T-helper 1 cell treated with Interleukin-12 subunit alpha and Interleukin-12 subunit beta and Interleukin-4 antibody, amounts not matched to agents 30 μg/mL and 1 μg/mL, for 36 hours (primary cell): ENCODE measurements around the gene FBXO31.
"Not testable (repeated sequence)": the region's sequence is repeated elsewhere in the genome, so short reads cannot be mapped to it uniquely, and the experiment has no call there.

Experiments used
- H3K27ac Mint-ChIP-seq: one replicate; pipeline ENCODE4 v1.8.0; 2021; ENCODE audit warnings: mild to moderate bottlenecking, mixed read lengths
- H3K27me3 Mint-ChIP-seq: one replicate; pipeline ENCODE4 v1.8.0; 2021; ENCODE audit warnings: low read depth, mixed read lengths
- H3K36me3 Mint-ChIP-seq: one replicate; pipeline ENCODE4 v1.8.0; 2021; ENCODE audit warnings: low read depth, mixed read lengths
- H3K4me1 Mint-ChIP-seq: one replicate; pipeline ENCODE4 v1.8.0; 2021; ENCODE audit warnings: low read depth, mixed read lengths
- H3K4me3 Mint-ChIP-seq: one replicate; pipeline ENCODE4 v1.8.0; 2021; ENCODE audit warnings: mild to moderate bottlenecking, moderate library complexity, mixed read lengths
- H3K9me3 Mint-ChIP-seq: one replicate; pipeline ENCODE4 v1.8.0; 2021; ENCODE audit warnings: mixed read lengths

Gene FBXO31

GRCh38 chr16:87350681-87351319 lies 32.8 kb downstream of the FBXO31 start:
- Mint-ChIP-seq H3K4me1 (no peaks in the 10 kb centered on the region), H3K4me3 (no peak overlapping the region), H3K9me3 (no peaks in the 10 kb centered on the region), H3K27ac (no peak overlapping the region), H3K27me3 (no peaks in the 10 kb centered on the region), H3K36me3 (peaks cover 4% of the 10 kb centered on the region)

- Mint-ChIP-seq H3K4me3 (no peak overlapping the region), H3K4me1 (peaks cover 4% of the 10 kb centered on the region), H3K27ac (no peak overlapping the region), H3K27me3 (no peaks in the 10 kb centered on the region), H3K36me3 (peaks cover 10% of the 10 kb centered on the region), H3K9me3 (no peaks in the 10 kb centered on the region)
Observed at GRCh38 chr16:87350031-87350430, 33.5 kb downstream of the FBXO31 start.

- H3K36me3 Mint-ChIP-seq, result peaks cover 10% of the 10 kb centered on the region
- peaks cover 7% of the 10 kb centered on the region for H3K4me1 Mint-ChIP-seq
- no peak overlapping the region for H3K27ac Mint-ChIP-seq
- no peaks in the 10 kb centered on the region for H3K9me3 Mint-ChIP-seq
- H3K4me3 Mint-ChIP-seq, result no peak overlapping the region
- no peaks in the 10 kb centered on the region for H3K27me3 Mint-ChIP-seq
Observed at GRCh38 chr16:87348616-87349157, 34.9 kb downstream of the FBXO31 start.

GRCh38 chr16:87347932-87348615 lies 35.5 kb downstream of the FBXO31 start:
- Mint-ChIP-seq H3K27ac (peak overlapping the region; percentile 62), H3K27me3 (no peaks in the 10 kb centered on the region), H3K9me3 (no peaks in the 10 kb centered on the region), H3K4me1 (peaks cover 8% of the 10 kb centered on the region), H3K36me3 (peaks cover 11% of the 10 kb centered on the region), H3K4me3 (no peak overlapping the region)

GRCh38 chr16:87346517-87347060 lies 37.0 kb downstream of the FBXO31 start:
- Mint-ChIP-seq H3K27me3 (no peaks in the 10 kb centered on the region), H3K4me1 (peaks cover 9% of the 10 kb centered on the region), H3K4me3 (no peak overlapping the region), H3K9me3 (no peaks in the 10 kb centered on the region), H3K27ac (no peak overlapping the region), H3K36me3 (peaks cover 16% of the 10 kb centered on the region)

GRCh38 chr16:87345726-87346424 lies 37.7 kb downstream of the FBXO31 start:
- Mint-ChIP-seq H3K36me3 (peaks cover 16% of the 10 kb centered on the region), H3K9me3 (no peaks in the 10 kb centered on the region), H3K4me3 (peak overlapping the region; percentile 66), H3K4me1 (peaks cover 9% of the 10 kb centered on the region), H3K27ac (peak overlapping the region; percentile 91), H3K27me3 (no peaks in the 10 kb centered on the region)

GRCh38 chr16:87344931-87345631 lies 38.5 kb downstream of the FBXO31 start:
- no peaks in the 10 kb centered on the region for H3K9me3 Mint-ChIP-seq
- peak overlapping the region; percentile 67 for H3K4me3 Mint-ChIP-seq
- peaks cover 16% of the 10 kb centered on the region for H3K36me3 Mint-ChIP-seq
- H3K4me1 Mint-ChIP-seq, result peaks cover 9% of the 10 kb centered on the region
- no peaks in the 10 kb centered on the region for H3K27me3 Mint-ChIP-seq
- H3K27ac Mint-ChIP-seq, result peak overlapping the region; percentile 91

DNA sequence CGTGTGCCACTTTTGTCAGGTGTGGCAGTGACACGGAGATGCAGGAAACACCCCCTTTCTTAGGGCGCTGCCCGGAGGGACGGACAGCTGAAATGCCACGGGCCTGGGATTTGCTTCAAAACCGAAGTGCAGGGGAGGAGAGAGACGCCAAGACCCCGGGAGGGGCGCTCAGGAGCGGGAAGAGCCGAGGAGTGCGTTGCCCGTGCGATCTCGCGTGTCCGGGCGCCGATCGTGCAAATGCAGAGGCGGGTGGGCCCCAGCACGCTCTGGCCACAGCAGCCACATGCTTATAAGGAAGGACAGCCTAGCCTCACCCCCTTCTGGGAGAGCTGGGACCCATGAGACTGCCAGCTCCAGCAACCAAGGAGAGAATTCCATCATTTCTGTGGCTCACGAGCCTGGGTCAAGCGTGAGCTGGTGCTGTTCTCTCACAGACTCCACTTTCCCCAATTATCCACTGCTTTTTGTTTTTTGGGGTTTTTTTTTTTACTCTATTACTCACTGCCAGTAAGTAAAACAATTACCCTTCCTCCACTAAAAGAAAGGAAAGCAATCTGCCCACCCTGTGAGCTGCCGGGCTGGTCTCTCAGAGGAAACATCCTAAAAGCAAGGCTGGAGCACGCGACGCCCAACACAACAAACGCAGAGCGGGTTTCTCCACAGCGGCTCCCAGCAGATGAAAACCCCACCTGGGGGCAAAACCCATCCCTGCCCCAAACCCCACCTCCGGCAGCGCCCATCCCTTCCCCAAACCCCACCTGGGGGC lies 39.2 kb downstream of the FBXO31 start:
- H3K36me3 Mint-ChIP-seq, result peaks cover 16% of the 10 kb centered on the region
- no peaks in the 10 kb centered on the region for H3K9me3 Mint-ChIP-seq
- peak overlapping the region; percentile 30 for H3K4me3 Mint-ChIP-seq
- H3K27me3 Mint-ChIP-seq, result no peaks in the 10 kb centered on the region
- H3K27ac Mint-ChIP-seq, result peak overlapping the region; percentile 50
- H3K4me1 Mint-ChIP-seq, result peaks cover 9% of the 10 kb centered on the region

DNA sequence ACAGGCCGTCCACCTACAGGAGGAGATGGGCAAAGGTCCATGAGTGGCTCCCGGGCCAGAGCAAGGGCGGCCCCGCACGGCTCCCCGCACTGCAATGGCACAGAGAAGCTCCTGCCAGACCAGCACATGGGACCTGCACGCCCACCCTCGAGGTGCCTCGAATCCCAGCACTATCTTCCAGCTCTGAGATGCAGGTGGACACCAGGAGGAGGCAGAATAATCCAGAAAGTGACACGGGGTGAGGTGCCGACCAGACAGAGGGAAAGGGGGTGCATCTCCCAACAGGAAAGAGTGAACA lies 39.9 kb downstream of the FBXO31 start:
- Mint-ChIP-seq H3K27ac (peak overlapping the region; percentile 50), H3K4me1 (peaks cover 13% of the 10 kb centered on the region), H3K36me3 (peaks cover 16% of the 10 kb centered on the region), H3K27me3 (no peaks in the 10 kb centered on the region), H3K9me3 (no peaks in the 10 kb centered on the region), H3K4me3 (peak overlapping the region; percentile 30)

GRCh38 chr16:87342978-87343752 lies 40.4 kb downstream of the FBXO31 start:
- Mint-ChIP-seq H3K27me3 (no peaks in the 10 kb centered on the region), H3K27ac (peak overlapping the region; percentile 36), H3K36me3 (peaks cover 15% of the 10 kb centered on the region), H3K4me3 (no peak overlapping the region), H3K4me1 (peaks cover 14% of the 10 kb centered on the region), H3K9me3 (no peaks in the 10 kb centered on the region)

GRCh38 chr16:87342504-87342903 lies 41.1 kb downstream of the FBXO31 start:
- no peak overlapping the region for H3K27ac Mint-ChIP-seq
- peaks cover 14% of the 10 kb centered on the region for H3K4me1 Mint-ChIP-seq
- H3K4me3 Mint-ChIP-seq, result no peak overlapping the region
- peaks cover 14% of the 10 kb centered on the region for H3K36me3 Mint-ChIP-seq
- no peaks in the 10 kb centered on the region for H3K27me3 Mint-ChIP-seq
- H3K9me3 Mint-ChIP-seq, result no peaks in the 10 kb centered on the region

DNA sequence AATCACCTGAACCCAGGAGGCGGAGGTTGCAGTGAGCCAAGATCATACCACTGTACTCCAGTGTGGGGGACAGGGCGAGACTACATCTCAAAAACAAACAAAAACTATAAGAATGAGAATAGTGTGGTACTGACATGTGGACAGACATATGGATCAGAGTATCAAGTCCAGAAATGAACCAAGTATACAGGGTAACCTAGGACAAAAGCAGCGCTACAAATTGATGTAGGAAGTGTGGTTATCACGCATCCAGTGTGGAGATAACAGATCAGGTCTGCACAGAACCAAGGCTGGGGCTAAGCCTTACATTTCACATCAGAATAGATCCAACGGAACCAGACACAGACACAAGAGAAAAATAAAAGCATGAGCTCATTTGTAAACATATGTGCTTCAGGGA lies 43.4 kb downstream of the FBXO31 start:
- peaks cover 12% of the 10 kb centered on the region for H3K4me1 Mint-ChIP-seq
- H3K9me3 Mint-ChIP-seq, result no peaks in the 10 kb centered on the region
- H3K27ac Mint-ChIP-seq, result no peak overlapping the region
- peaks cover 8% of the 10 kb centered on the region for H3K36me3 Mint-ChIP-seq
- no peaks in the 10 kb centered on the region for H3K27me3 Mint-ChIP-seq
- no peak overlapping the region for H3K4me3 Mint-ChIP-seq

DNA sequence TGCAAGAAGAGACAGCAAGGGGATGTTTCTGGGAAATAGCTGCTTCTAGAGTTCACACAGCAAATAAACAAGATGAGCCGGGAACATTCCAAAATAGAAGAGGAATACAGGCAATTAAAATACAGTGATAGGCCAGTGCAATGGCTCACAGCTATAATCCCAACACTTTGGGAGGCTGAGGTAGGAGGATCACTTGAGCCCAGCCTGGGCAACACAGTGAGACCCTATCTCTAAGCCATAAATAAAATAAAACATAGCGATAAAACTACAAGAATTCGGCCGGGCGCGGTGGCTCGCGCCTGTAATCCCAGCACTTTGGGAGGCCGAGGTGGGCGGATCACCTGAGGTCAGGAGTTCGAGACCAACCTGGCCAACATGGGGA lies 43.9 kb downstream of the FBXO31 start:
- H3K36me3 Mint-ChIP-seq, H3K27me3 Mint-ChIP-seq, H3K9me3 Mint-ChIP-seq, H3K4me3 Mint-ChIP-seq, H3K27ac Mint-ChIP-seq: not testable (repeated sequence)
- H3K4me1 Mint-ChIP-seq, result peaks cover 10% of the 10 kb centered on the region
